ENCODE measurements around the gene POSTN.

DNA sequence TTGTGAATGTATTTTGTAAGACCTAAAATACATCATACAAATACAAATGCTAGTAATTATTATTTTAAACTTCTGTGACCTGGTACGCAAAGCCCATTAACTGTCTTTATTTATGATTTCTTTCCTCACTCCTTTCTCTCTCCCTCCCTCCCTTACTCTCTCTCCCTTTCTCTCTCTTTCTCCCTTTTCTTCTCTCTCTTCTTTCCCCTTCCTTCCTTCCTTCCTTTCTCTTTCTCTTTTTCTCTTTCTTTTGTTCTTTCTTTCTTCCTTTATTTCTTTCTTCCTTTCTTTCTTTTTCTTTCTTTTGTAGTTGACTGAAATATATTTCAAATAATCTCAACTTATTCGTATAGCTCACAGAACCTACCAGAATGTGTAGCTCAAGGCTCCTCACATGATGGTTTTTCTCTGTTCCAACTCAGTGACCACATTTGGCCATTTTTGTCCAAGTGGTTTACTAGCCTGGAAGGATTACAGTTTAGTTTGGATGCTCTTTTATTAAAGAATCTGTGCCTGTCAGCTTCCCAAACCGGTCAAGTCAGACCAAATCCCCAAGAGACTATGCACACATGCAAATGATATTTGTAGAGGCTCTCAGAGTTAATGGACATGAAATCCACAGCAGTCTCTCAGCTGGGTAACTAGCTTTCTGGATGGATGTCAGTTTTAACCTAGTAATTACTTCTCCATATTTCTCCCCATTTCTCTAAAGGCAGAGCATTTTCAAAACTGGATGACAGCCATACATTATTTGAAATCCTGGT, 71.7 kb downstream of the POSTN start:
- TF ChIP-seq, protein P1, sequence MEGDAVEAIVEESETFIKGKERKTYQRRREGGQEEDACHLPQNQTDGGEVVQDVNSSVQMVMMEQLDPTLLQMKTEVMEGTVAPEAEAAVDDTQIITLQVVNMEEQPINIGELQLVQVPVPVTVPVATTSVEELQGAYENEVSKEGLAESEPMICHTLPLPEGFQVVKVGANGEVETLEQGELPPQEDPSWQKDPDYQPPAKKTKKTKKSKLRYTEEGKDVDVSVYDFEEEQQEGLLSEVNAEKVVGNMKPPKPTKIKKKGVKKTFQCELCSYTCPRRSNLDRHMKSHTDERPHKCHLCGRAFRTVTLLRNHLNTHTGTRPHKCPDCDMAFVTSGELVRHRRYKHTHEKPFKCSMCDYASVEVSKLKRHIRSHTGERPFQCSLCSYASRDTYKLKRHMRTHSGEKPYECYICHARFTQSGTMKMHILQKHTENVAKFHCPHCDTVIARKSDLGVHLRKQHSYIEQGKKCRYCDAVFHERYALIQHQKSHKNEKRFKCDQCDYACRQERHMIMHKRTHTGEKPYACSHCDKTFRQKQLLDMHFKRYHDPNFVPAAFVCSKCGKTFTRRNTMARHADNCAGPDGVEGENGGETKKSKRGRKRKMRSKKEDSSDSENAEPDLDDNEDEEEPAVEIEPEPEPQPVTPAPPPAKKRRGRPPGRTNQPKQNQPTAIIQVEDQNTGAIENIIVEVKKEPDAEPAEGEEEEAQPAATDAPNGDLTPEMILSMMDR (IDR thresholded peaks at IDR 0.05; ENCODE audit: insufficient read depth, low read length, poor library complexity, severe bottlenecking), result no peak
- TF ChIP-seq EZH2phosphoT487 (conservative IDR thresholded peaks at IDR 0.05; ENCODE audit: low read length), result no peak
